ENCODE results near the gene IGFL1. TPM values are rescaled to one million over a fixed set of nuclear protein-coding genes. Genes with fewer than 3 reads are reported as not detected.
"Not testable (repeated sequence)": the region's sequence is repeated elsewhere in the genome, so short reads cannot be mapped to it uniquely, and the experiment has no call there.

Gene IGFL1
- total RNA-seq, 4 donors from 2014 or later = not detected

DNA sequence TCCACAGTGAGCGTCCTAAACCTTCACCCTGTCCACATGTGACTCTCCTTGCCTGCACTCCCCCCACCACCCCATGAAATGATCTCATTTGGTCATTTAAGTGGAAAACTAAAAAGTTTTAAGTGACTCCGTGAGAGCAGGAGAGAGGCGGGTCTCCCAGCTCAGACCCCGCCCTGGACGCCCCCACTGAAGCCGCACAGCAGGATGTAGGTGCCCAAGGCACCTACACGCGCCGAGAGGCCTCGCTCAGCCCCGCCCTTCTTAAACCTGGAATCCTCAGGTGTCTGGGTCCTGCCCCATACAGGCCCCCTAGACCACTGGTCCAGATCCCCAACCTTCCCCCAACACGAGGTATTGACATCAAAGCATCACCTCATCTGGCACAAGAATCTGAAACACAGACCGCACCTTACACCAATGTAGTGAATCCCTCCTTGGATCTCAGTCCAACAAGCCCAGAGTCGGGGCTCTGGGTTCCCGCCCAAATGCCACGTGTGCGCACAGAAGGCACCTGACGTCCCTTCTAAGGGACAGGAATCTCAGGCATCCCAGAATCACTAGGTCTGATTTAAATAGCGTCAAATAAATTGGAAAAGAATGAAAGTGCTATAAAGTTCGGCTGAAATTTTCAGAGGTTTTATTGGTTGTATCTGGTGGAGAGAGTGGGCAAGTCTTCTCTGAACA is 3.5 kb downstream of the IGFL1 start:
- Histone ChIP-seq H3K9me3 (no peaks in the 10 kb centered on the region), H3K4me3 (no peak overlapping the region), H3K27ac (no peak overlapping the region), H3K36me3 (no peaks in the 10 kb centered on the region), H3K27me3 (peaks cover 0 to 28% of the 10 kb centered on the region in 2 donors), H3K4me1 (no peaks in the 10 kb centered on the region)
- TF ChIP-seq CTCF (IDR thresholded peaks at IDR 0.05) (no peak), POLR2A (IDR thresholded peaks at IDR 0.05) (no peak), EP300 (IDR thresholded peaks at IDR 0.05) (no peak)
- DNase-seq (ENCODE audit: low spot score in 2 of 2) = no peak
- 85 to 88% methylated on average over 20 of the region's 20 CpGs for WGBS, 2 donors

DNA sequence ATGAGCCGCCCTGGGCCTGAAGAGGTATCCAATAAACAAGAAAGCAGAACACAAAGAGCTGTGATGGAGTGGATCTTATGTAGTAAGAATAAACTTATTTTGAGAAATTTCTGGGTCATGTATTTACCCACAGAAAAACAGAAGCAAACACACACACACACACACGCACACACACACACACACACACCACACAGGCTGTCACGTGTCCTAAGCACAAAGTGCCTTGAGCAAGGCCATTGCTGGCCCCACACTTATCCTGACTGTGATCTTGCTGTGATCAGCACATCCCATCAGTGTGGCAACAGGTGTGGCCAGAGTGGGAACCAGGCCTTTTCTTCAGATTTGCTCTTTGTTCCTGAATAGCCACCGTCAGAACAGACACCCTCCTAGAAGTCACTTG is 4.3 kb downstream of the IGFL1 start:
- not testable (repeated sequence) for H3K9me3 ChIP-seq; H3K36me3 ChIP-seq; H3K27ac ChIP-seq; H3K4me3 ChIP-seq; DNase-seq (ENCODE audit: low spot score in 2 of 2); H3K4me1 ChIP-seq
- WGBS, 2 donors = 59 to 74% methylated on average over 4 of the region's 4 CpGs
- H3K27me3 ChIP-seq = peaks cover 0 to 30% of the 10 kb centered on the region in 2 donors

DNA sequence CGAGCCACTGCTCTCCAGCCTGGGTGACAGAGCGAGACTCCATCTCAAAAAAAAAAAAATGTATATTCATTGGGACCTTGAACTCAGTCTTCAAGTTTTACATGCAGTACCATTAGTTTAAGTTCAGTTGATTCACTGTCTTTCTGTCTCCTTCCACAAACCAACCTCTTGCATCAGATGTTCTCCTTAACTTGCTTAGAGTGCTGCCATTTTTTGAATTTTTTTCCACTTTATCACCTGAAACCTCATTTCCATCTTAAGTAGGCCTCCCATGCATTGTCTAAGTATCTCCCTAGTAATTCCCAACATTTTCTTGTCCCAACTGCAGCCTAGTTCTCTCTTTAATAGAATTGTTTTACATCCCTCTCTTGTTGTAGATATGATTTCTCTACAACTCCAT is 8.6 kb downstream of the IGFL1 start:
- H3K27ac ChIP-seq; DNase-seq (ENCODE audit: low spot score in 2 of 2); H3K4me1 ChIP-seq; H3K36me3 ChIP-seq; H3K9me3 ChIP-seq; H3K4me3 ChIP-seq: not testable (repeated sequence)
- WGBS, 2 donors = 86 to 92% methylated on average over 2 of the region's 2 CpGs
- peaks cover 0 to 28% of the 10 kb centered on the region in 2 donors for H3K27me3 ChIP-seq

GRCh38 chr19:46239193-46240024 is 9.9 kb downstream of the IGFL1 start:
- H3K27ac ChIP-seq = no peak overlapping the region
- no peak for DNase-seq (ENCODE audit: low spot score in 2 of 2)
- H3K4me3 ChIP-seq = no peak overlapping the region
- TF ChIP-seq POLR2A (IDR thresholded peaks at IDR 0.05) = no peak
- no peaks in the 10 kb centered on the region for H3K4me1 ChIP-seq
- H3K27me3 ChIP-seq = peaks cover 0 to 34% of the 10 kb centered on the region in 2 donors
- no peaks in the 10 kb centered on the region for H3K36me3 ChIP-seq
- WGBS, 2 donors = 66 to 75% methylated on average over 6 of the region's 6 CpGs
- H3K9me3 ChIP-seq = no peaks in the 10 kb centered on the region

GRCh38 chr19:46240693-46241092 is 11.2 kb downstream of the IGFL1 start:
- no peaks in the 10 kb centered on the region for H3K36me3 ChIP-seq
- DNase-seq (ENCODE audit: low spot score in 2 of 2) = no peak
- WGBS, 2 donors = 76 to 84% methylated on average over 4 of the region's 4 CpGs
- H3K27ac ChIP-seq = no peak overlapping the region
- H3K27me3 ChIP-seq = peaks cover 0 to 40% of the 10 kb centered on the region in 2 donors
- TF ChIP-seq CTCF (IDR thresholded peaks at IDR 0.05) (no peak), POLR2A (IDR thresholded peaks at IDR 0.05) (no peak), EP300 (IDR thresholded peaks at IDR 0.05) (no peak)
- no peaks in the 10 kb centered on the region for H3K9me3 ChIP-seq
- no peaks in the 10 kb centered on the region for H3K4me1 ChIP-seq
- no peak overlapping the region for H3K4me3 ChIP-seq

DNA sequence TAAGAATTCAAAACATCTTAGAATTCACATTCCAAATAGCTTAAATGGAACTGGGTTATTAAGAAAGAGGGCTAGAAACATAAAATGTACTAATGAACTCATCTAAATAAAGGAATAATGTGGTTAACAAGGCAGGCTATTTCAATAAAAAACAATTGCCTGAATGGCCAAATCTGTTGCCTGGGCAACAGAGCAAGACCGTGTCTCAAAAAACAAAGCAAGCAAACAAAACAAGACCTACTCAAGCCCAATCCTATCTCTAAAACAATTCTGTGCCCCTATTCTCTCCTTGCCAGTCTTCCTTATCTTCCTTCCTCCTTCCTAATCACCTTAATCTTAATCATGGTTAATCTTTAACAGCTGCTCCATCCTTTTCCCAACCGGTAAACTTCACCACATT is 12.1 kb downstream of the IGFL1 start:
- Histone ChIP-seq H3K9me3 (no peaks in the 10 kb centered on the region), H3K27me3 (peaks cover 0 to 45% of the 10 kb centered on the region in 2 donors), H3K36me3 (no peaks in the 10 kb centered on the region), H3K27ac (no peak overlapping the region), H3K4me3 (no peak overlapping the region), H3K4me1 (no peaks in the 10 kb centered on the region)
- WGBS, 2 donors = 17 to 21% methylated on average over 2 of the region's 2 CpGs
- no peak for TF ChIP-seq POLR2A (IDR thresholded peaks at IDR 0.05)
- no peak for TF ChIP-seq CTCF (IDR thresholded peaks at IDR 0.05)
- no peak for TF ChIP-seq EP300 (IDR thresholded peaks at IDR 0.05)
- DNase-seq (ENCODE audit: low spot score in 2 of 2) = no peak

DNA sequence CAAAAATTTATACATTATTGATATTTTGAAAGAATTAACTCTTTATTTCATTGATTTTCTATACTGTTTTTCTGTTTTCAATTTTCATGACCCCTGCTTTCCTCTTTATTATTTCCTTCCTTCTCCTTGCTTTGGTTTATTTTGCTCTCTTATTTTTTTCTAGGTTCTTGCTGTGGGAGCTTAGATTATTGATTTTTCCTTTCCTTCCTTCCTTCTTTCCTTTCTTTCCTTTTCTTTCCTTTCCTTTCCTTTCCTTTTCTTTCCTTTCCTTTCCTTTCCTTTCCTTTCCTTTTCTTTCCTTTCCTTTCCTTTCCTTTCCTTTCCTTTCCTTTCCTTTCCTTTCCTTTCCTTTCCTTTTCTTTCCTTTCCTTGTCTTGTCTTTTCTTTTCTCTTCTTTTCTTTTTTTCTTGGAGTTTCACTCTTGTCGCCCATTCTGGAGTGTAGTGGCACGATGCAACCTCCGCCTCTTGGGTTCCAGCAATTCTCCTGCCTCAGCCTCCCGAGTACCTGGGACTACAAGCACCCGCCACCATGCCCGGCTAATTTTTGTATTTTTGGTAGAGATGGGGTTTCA is 13.6 kb downstream of the IGFL1 start:
- DNase-seq (ENCODE audit: low spot score in 2 of 2); H3K4me3 ChIP-seq; H3K9me3 ChIP-seq; H3K27ac ChIP-seq; H3K36me3 ChIP-seq; H3K4me1 ChIP-seq: not testable (repeated sequence)
- peaks cover 0 to 44% of the 10 kb centered on the region in 2 donors for H3K27me3 ChIP-seq
- 91 to 93% methylated on average over 6 of the region's 6 CpGs for WGBS, 2 donors
